ENCODE data around the gene CYB561D2. TPM values are rescaled to one million over a fixed set of nuclear protein-coding genes. Genes with fewer than 3 reads are reported as not detected.

The CYB561D2 gene
- total and polyA plus RNA-seq, 4 donors: 18.2 to 50.8 (median 27.7) TPM

DNA sequence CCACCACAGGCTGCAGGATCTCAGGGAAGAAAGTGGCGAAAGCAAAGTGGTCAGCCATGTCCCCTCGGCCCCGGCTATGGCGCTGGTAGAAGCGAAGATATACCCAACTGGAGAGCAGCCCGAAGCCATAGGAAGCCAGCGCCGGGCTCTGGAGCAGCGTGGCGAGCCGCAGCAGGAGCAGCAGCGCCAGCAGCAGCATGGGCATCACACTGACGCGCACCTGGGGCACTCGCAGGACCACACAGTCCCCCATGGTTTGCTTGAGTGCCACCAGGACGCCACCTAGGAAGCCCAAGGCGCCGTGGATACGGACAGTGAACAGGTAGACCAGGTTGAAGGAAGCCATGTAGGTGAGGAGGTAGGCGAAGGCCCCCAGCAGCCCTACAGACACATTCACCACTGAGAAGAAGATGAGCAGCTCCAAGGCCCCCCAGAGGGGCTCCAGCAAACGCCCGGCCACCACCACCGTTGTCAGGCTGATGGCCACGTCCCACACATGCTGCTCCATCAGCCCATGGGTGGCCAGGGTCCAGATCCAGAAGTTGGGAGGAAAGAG lies 7.8 kb downstream of the CYB561D2 start:
- WGBS, 2 donors: 42 to 59% methylated on average over 24 of the region's 24 CpGs
- DNase-seq (no peak), ATAC-seq (ENCODE audit: insufficient read depth, low FRiP score) (no peak)

DNA sequence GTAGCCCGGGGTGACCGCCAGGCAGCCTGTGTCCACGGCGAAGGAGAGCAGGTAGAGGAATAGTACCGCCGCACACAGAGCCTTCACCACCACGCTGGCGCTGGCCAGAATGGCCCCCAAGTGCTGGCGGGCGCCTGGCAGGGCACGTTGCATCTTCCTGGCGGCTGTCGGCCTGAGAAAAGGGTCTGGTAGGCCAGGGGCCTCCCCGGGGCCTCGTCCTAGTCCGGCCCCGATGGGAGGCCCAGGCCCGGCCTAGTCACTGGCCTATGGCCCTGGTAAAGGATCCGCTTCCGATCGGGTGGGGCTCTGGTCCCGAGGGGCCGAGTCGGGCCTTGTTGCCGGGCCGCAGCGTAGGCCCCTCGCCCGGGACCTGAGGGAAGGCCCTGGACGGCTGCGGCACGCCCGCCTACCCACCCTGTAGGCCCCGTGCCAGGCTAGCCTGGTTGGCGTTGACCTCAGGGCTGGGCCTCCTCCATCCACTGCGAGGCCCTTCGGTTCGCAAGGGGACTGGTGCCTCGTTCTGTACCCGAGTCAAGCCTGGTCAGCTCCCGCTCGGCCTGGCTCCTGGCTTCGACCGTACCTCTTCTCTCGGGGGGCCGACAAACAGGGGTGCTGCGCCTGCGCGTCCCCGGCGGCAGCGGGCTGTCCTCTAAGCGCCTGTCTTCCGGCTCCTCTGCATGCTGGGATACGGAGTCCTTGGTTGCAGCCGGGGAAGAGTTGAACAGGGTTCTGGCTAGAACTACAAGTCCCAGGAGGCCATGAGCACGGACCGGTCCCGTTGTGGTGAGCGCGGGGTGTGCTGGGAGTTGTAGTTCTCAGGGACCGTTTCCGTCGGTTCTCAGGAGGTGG lies 8.5 kb downstream of the CYB561D2 start, which contains the start of gene TMEM115:
TSS of gene TMEM115 (minus strand) at position 611 of the 849 bp plus-strand sequence. CDS start at position 153, 458 bp downstream.
- TF ChIP-seq, protein P1, sequence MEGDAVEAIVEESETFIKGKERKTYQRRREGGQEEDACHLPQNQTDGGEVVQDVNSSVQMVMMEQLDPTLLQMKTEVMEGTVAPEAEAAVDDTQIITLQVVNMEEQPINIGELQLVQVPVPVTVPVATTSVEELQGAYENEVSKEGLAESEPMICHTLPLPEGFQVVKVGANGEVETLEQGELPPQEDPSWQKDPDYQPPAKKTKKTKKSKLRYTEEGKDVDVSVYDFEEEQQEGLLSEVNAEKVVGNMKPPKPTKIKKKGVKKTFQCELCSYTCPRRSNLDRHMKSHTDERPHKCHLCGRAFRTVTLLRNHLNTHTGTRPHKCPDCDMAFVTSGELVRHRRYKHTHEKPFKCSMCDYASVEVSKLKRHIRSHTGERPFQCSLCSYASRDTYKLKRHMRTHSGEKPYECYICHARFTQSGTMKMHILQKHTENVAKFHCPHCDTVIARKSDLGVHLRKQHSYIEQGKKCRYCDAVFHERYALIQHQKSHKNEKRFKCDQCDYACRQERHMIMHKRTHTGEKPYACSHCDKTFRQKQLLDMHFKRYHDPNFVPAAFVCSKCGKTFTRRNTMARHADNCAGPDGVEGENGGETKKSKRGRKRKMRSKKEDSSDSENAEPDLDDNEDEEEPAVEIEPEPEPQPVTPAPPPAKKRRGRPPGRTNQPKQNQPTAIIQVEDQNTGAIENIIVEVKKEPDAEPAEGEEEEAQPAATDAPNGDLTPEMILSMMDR (IDR thresholded peaks at IDR 0.05; ENCODE audit: control extremely low read depth, extremely low read depth): no peak
- 1 to 2% methylated on average over 64 of the region's 64 CpGs for WGBS, 2 donors
- peak within 1 kb of the TSS; percentile 45 to 88 for H3K9ac ChIP-seq (ENCODE audit: insufficient read depth in 1 of 2, low read length in 2 of 2)
- H3K9me3 ChIP-seq (ENCODE audit: control insufficient read depth in 4 of 4, insufficient read depth in 3 of 4, low read length in 3 of 4): no peaks in the 10 kb centered on the region
- H3K27ac ChIP-seq (ENCODE audit: low read depth in 1 of 2, low read length in 1 of 2): peak within 1 kb of the TSS; percentile 86 to 89
- ATAC-seq (ENCODE audit: insufficient read depth, low FRiP score): peak; percentile 97
- H3K4me3 ChIP-seq: peak within 1 kb of the TSS; percentile 82
- no peaks in the 10 kb centered on the region for H3K27me3 ChIP-seq (ENCODE audit: control insufficient read depth in 3 of 3, insufficient read depth in 3 of 3, low read length in 2 of 3)
- peak; percentile 97 to 99 (median 99) for DNase-seq
- peaks cover 7 to 26% (median 15%) of the 10 kb centered on the region in 4 donors for H3K36me3 ChIP-seq (ENCODE audit: control insufficient read depth in 4 of 4, insufficient read depth in 4 of 4, low read length in 4 of 4)
- peaks cover 23 to 35% (median 25%) of the 10 kb centered on the region in 5 donors for H3K4me1 ChIP-seq (ENCODE audit: control insufficient read depth in 5 of 5, insufficient read depth in 5 of 5, low read length in 5 of 5)

More for the DNA sequence above, 7.8 kb downstream of the CYB561D2 start:
- peak overlapping the region; percentile 45 to 88 for H3K9ac ChIP-seq (ENCODE audit: insufficient read depth in 1 of 2, low read length in 2 of 2)
- H3K27me3 ChIP-seq (ENCODE audit: control insufficient read depth in 3 of 3, insufficient read depth in 3 of 3, low read length in 2 of 3): no peaks in the 10 kb centered on the region
- H3K27ac ChIP-seq (ENCODE audit: low read depth in 1 of 2, low read length in 1 of 2): peak overlapping the region; percentile 86 to 89
- TF ChIP-seq, protein P1 (IDR thresholded peaks at IDR 0.05; ENCODE audit: control extremely low read depth, extremely low read depth): no peak
- peaks cover 9 to 27% (median 18%) of the 10 kb centered on the region in 4 donors for H3K36me3 ChIP-seq (ENCODE audit: control insufficient read depth in 4 of 4, insufficient read depth in 4 of 4, low read length in 4 of 4)
- H3K4me1 ChIP-seq (ENCODE audit: control insufficient read depth in 5 of 5, insufficient read depth in 5 of 5, low read length in 5 of 5): peaks cover 23 to 33% (median 25%) of the 10 kb centered on the region in 5 donors
- no peaks in the 10 kb centered on the region for H3K9me3 ChIP-seq (ENCODE audit: control insufficient read depth in 4 of 4, insufficient read depth in 3 of 4, low read length in 3 of 4)
- H3K4me3 ChIP-seq: peak overlapping the region; percentile 82

DNA sequence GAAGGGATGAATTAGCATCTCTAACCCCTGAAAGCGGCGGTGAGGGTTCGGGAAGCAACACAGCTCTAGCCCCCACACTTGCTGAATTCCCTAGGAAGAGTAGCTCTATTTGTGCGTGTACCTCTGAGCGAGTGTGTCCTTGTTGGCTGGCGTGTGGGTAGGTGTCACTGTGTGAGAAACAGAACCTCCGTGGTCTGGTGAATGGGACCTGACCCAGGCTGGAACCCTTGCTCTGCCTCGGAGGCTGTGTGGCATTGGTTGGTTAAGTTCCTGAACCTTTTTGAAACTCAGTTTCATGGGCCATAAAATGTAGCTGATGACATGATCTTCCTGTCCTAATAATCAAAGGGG lies 9.1 kb downstream of the CYB561D2 start:
- ATAC-seq (ENCODE audit: insufficient read depth, low FRiP score): no peak
- Histone ChIP-seq H3K36me3 (ENCODE audit: control insufficient read depth in 4 of 4, insufficient read depth in 4 of 4, low read length in 4 of 4) (peaks cover 3 to 23% (median 10%) of the 10 kb centered on the region in 4 donors), H3K4me3 (no peak overlapping the region), H3K9me3 (ENCODE audit: control insufficient read depth in 4 of 4, insufficient read depth in 3 of 4, low read length in 3 of 4) (no peaks in the 10 kb centered on the region), H3K27me3 (ENCODE audit: control insufficient read depth in 3 of 3, insufficient read depth in 3 of 3, low read length in 2 of 3) (no peaks in the 10 kb centered on the region), H3K4me1 (ENCODE audit: control insufficient read depth in 5 of 5, insufficient read depth in 5 of 5, low read length in 5 of 5) (peaks cover 23 to 38% (median 25%) of the 10 kb centered on the region in 5 donors), H3K9ac (ENCODE audit: insufficient read depth in 1 of 2, low read length in 2 of 2) (no peak overlapping the region), H3K27ac (ENCODE audit: low read depth in 1 of 2, low read length in 1 of 2) (peak overlapping the region in 1 of 2 donors; percentile 28)
- no peak for DNase-seq
- WGBS, 2 donors: 22 to 28% methylated on average over 8 of the region's 8 CpGs
- TF ChIP-seq, protein P1 (IDR thresholded peaks at IDR 0.05; ENCODE audit: control extremely low read depth, extremely low read depth): no peak

Data from lung (tissue), 12 donors.